GM12878 (cell line): ENCODE measurements around the gene TACC3. TPM values are rescaled to one million over a fixed set of nuclear protein-coding genes. Genes with fewer than 3 reads are reported as not detected.
A peak's percentile ranks its signal among the peaks of the same experiment; 100 is the strongest.

ENCODE experiments used
- ATAC-seq: fragments of 200-7000 bp; cut with Tn5 transposase; 3 replicates; pipeline ENCODE4 v1.9.1; 2020; ENCODE audit warnings: mild to moderate bottlenecking, moderate library complexity
- BruUV-seq: library from RNA; stranded (reverse); fragments of 400-500 nt; replicated peaks from 2 replicates; lab custom pipeline; 2021; lab: Mats Ljungman, UMichigan
- CTCF ChIA-PET: fragments of 300-600 bp; sonication (Branson Sonifier 250); formaldehyde crosslinking; extraction: SDS; loops from one replicate; lab custom pipeline; 2021; ENCODE audit warnings: inconsistent platforms; lab: Yijun Ruan, JAX
- POLR2A ChIA-PET: fragments of 350-600 bp; formaldehyde crosslinking; extraction: SDS; loops from one replicate; lab custom pipeline; 2021; ENCODE audit warnings: inconsistent platforms; lab: Charles Lee
- RAD21 ChIA-PET: fragments of 300-600 bp; sonication (Branson Sonifier 250); formaldehyde crosslinking; loops from one replicate; lab custom pipeline; 2023; ENCODE audit warnings: antibody characterized with exemption; ENCODE audit not compliant: unreplicated experiment; lab: Charles Lee
- SMC1A ChIA-PET: fragments of 300-600 bp; sonication (Branson Sonifier 250); formaldehyde crosslinking; loops from one replicate; lab custom pipeline; 2023; ENCODE audit not compliant: unreplicated experiment, uncharacterized antibody; lab: Charles Lee
- DNase-seq: peaks from one replicate; pipeline ENCODE4 v3.0.0-alpha.2; 2011; ENCODE audit warnings: low read depth, low spot score
- FAIRE-seq: peaks from 3 replicates; lab custom pipeline; 2011; peaks lifted over from hg19 to GRCh38; lab: Jason Lieb, UNC
- H2AFZ ChIP-seq: 2 replicates; pipeline ENCODE4 v1.6.0; 2011; ENCODE audit warnings: low read depth, low read length, control low read depth; ENCODE audit not compliant: control insufficient read depth
- H3K27ac ChIP-seq: 2 replicates; pipeline ENCODE4 v1.5.1; 2011; ENCODE audit warnings: control low read depth; ENCODE audit not compliant: control insufficient read depth, insufficient read depth
- H3K27me3 ChIP-seq, 2 experiments: replicated peaks in 1 of 2; 2 replicates each; pipeline versions ENCODE4 v1.6.0 to v1.6.1; 2011; ENCODE audit warnings: low read length in 1 of 2; ENCODE audit not compliant: control insufficient read depth in 2 of 2, insufficient read depth in 2 of 2
- H3K36me3 ChIP-seq, 2 experiments: 2 replicates each; pipeline ENCODE4 v1.5.1; 2011; ENCODE audit warnings: low read length in 1 of 2; ENCODE audit not compliant: control insufficient read depth in 2 of 2, insufficient read depth in 2 of 2
- H3K4me1 ChIP-seq: 2 replicates; pipeline ENCODE4 v1.6.1; 2011; ENCODE audit warnings: mild to moderate bottlenecking, low read length, moderate library complexity, mixed read lengths; ENCODE audit not compliant: control insufficient read depth, insufficient read depth
- H3K4me2 ChIP-seq: 2 replicates; pipeline ENCODE4 v1.6.0; 2011; ENCODE audit warnings: control low read depth; ENCODE audit not compliant: control insufficient read depth, insufficient read depth
- H3K4me3 ChIP-seq: fragments of 200-600 bp; sonication (generic); 2 replicates; pipeline ENCODE4 v1.5.1; 2016
- H3K79me2 ChIP-seq: 2 replicates; pipeline ENCODE4 v1.6.0; 2011; ENCODE audit warnings: low read length; ENCODE audit not compliant: control insufficient read depth, insufficient read depth
- H3K9ac ChIP-seq: 2 replicates; pipeline ENCODE4 v1.8.0; 2011; ENCODE audit warnings: low read length, control low read depth, mixed read lengths; ENCODE audit not compliant: control insufficient read depth, insufficient read depth
- H3K9me3 ChIP-seq: replicated peaks from 3 replicates; pipeline ENCODE4 v1.5.1; 2011; ENCODE audit warnings: mild to moderate bottlenecking, low read length; ENCODE audit not compliant: control insufficient read depth, insufficient read depth
- H4K20me1 ChIP-seq: 2 replicates; pipeline ENCODE4 v1.6.0; 2011; ENCODE audit not compliant: control insufficient read depth, insufficient read depth
- EGR1 ChIP-seq, 2 experiments: IDR thresholded peaks; 1 replicate in 1 of 2; 2 replicates in 1 of 2; pipeline ENCODE4 v1.6.1; 2011 to 2012; ENCODE audit warnings: low read depth in 2 of 2, low read length in 2 of 2, borderline replicate concordance in 1 of 2, mild to moderate bottlenecking in 1 of 2, moderate library complexity in 1 of 2
- HCFC1 ChIP-seq: fragments of 150-350 bp; IDR thresholded peaks from 2 replicates; pipeline ENCODE4 v1.6.1; 2014; ENCODE audit warnings: low read length
- JUNB ChIP-seq: IDR thresholded peaks from 2 replicates; pipeline ENCODE4 v1.6.1; 2016; ENCODE audit warnings: antibody characterized with exemption, mild to moderate bottlenecking
- KLF5 ChIP-seq: fragments of 450-650 bp; IDR thresholded peaks from 2 replicates; pipeline ENCODE4 v1.6.1; 2014; ENCODE audit warnings: mild to moderate bottlenecking; ENCODE audit not compliant: partially characterized antibody
- MTA3 ChIP-seq: IDR thresholded peaks from 2 replicates; pipeline ENCODE4 v1.6.1; 2012; ENCODE audit warnings: low read length, inconsistent platforms, borderline replicate concordance
- POU2F2 ChIP-seq: IDR thresholded peaks from 3 replicates; pipeline ENCODE4 v1.6.1; 2011; ENCODE audit warnings: low read depth, mild to moderate bottlenecking, low read length, borderline replicate concordance
- RAD51 ChIP-seq: fragments of 450-650 bp; IDR thresholded peaks from 2 replicates; pipeline ENCODE4 v1.6.1; 2016; ENCODE audit warnings: moderate library complexity, mild to moderate bottlenecking, inconsistent platforms
- SREBF2 ChIP-seq: IDR thresholded peaks from 2 replicates; pipeline ENCODE4 v1.6.1; 2012; ENCODE audit warnings: mild to moderate bottlenecking, low read length
- SRF ChIP-seq, 2 experiments: IDR thresholded peaks; 2 replicates each; pipeline ENCODE4 v1.6.1; 2011; ENCODE audit warnings: low read depth in 2 of 2, low read length in 2 of 2, mild to moderate bottlenecking in 1 of 2, moderate library complexity in 1 of 2
- TCF12 ChIP-seq: IDR thresholded peaks from 2 replicates; pipeline ENCODE4 v1.6.1; 2011; ENCODE audit warnings: low read depth, mild to moderate bottlenecking, low read length
- WGBS: methylation state at CpG from one replicate; pipeline ENCODE4 v1.1.6; 2016; ENCODE audit warnings: low lambda C conversion rate; ENCODE audit not compliant: insufficient replicate concordance, insufficient coverage; ENCODE audit errors: missing lambda C conversion rate; 5-methylcytosine and 5-hydroxymethylcytosine counted together
- in situ Hi-C: fragments of 300-500 bp; cut with MboI; formaldehyde crosslinking; loops from 9 replicates; pipeline ENCODE4 v1.14.3; 2018; ENCODE audit warnings: mixed read lengths
- intact Hi-C: fragments of 100-400 bp; cut with micrococcal nuclease; formaldehyde crosslinking; loops from one replicate; pipeline ENCODE4 v1.14.2; 2022; ENCODE audit not compliant: unreplicated experiment
- polyA plus RNA-seq, 11 experiments: library from polyadenylated mRNA; depleted of rRNA in 4 of 11; unstranded in 6 of 11; stranded (reverse) in 5 of 11; fragments of >200 nt; fragmentation: Nextera tagmentation in 4 of 11; fragmentation: Illumina TruSeq in 1 of 11; extraction: Ambion mirVana in 4 of 11; extraction: Trizol in 1 of 11; gene quantifications; 1 replicate in 1 of 11; 2 replicates in 10 of 11; pipeline versions ENCODE4 v1.2.1 to v1.2.3, GENCODE V29; 2011 to 2016; ENCODE audit warnings: inconsistent platforms in 2 of 11, missing spikeins in 2 of 11, low read depth in 1 of 11
- total RNA-seq, 4 experiments: library from RNA; depleted of rRNA in 3 of 4; stranded (reverse); fragments of >200 nt in 3 of 4; fragmentation: Illumina TruSeq in 1 of 4; extraction: Trizol in 1 of 4; gene quantifications; 2 replicates each; pipeline versions ENCODE4 v1.2.1 to v1.2.3, GENCODE V29; 2013 to 2021

Gene TACC3
- total and polyA plus RNA-seq, 10 of the 15 experiments (the other 5 are each of a cell fraction or from before 2014, with no cell fraction given) = 2.8 to 121 (median 73.3) TPM

DNA sequence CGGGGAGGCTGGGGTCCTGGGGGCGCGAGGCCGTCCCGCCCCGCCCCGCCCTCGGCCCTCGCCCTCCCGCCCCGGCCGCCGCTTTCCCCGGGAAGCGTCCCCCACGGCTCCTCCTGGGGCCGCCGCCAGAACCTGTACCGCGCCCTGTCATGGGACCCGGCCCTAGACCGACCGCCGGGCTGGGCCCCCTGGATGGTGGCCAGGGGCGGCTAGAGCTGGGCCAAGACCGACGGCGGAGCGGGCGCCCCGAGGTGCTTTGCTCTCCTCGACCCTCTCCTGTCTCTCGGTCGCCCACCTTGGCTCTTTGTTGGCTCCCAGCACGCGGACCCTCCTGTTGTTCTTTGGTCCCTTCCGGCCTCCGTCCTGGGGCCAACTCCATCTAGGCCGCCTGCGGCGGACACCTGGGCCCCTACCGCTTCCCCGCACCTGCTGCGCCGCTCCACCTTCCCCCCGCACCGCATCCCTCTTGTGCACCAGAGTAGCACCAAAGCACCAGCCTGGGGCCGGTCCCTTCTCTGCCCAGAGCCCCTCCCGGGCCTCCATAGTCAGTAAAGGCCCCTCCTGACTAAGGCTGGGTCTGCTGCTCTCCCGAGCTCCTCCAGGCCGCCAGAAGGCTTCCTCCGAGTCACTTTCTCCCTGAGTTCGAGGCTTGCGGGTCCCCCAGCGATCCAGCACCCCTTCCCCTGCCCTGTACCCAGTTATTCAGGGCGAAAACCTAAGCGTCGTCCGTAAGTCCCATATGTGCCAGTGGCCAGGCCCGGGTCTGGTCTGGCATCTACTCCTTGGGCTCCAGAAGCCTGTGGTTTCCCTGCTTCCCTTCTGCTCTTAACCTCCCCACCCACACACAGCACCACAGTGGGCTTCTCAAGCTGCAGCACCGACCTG lies 587 bp downstream of the TACC3 start:
- RAD21 ChIA-PET = interaction anchor here (0.6 to 4.9 kb wide), 5 partner anchors 9 to 29 kb away, joined by 3 to 77 read pairs (median 6); partner anchors contain the start of gene SLBP
- SMC1A ChIA-PET = interaction anchor here (0.6 to 11.0 kb wide), 6 partner anchors 7 to 188 kb away, joined by 3 to 132 read pairs (median 3); partner anchors contain the start of gene SLBP
- H3K36me3 ChIP-seq = peaks cover 9 to 20% of the 10 kb centered on the region in 2 experiments; a peak in 3 of 4 replicates
- H3K79me2 ChIP-seq = peaks cover 62% of the 10 kb centered on the region
- in situ Hi-C loops = no loop called here
- CTCF ChIA-PET = interaction anchor here (2.0 to 15.5 kb wide), 3 partner anchors 10 to 28 kb away, joined by 8 to 317 read pairs (median 9); partner anchors contain the start of gene SLBP
- DNase-seq (no peak), FAIRE-seq (no peak), ATAC-seq (peak; percentile 1)
- WGBS = under 1% methylated on average over 37 of the region's 61 CpGs
- H3K4me2 ChIP-seq = peak overlapping the region; percentile 99
- H2AFZ ChIP-seq = no peak overlapping the region
- peak overlapping the region; percentile 94 for H3K4me3 ChIP-seq
- no peaks in the 10 kb centered on the region for H3K27me3 ChIP-seq
- BruUV-seq = no TSS peak
- peak overlapping the region; percentile 81 for H3K27ac ChIP-seq
- no peaks in the 10 kb centered on the region for H3K9me3 ChIP-seq
- POLR2A ChIA-PET = interaction anchor here (0.9 to 3.8 kb wide), 6 partner anchors 8 to 29 kb away, joined by 3 to 34 read pairs (median 6); partner anchors contain the start of gene SLBP
- peaks cover 27% of the 10 kb centered on the region for H3K4me1 ChIP-seq
- peaks cover 4% of the 10 kb centered on the region for H4K20me1 ChIP-seq
- TF ChIP-seq TCF12 (0 out of 2 replicates have a peak, but pooled peaks have one; percentile 10), JUNB (no peak)
- H3K9ac ChIP-seq = peak overlapping the region; percentile 91
- intact Hi-C loops = loop anchor here (1.0 kb wide), 1 partner anchor 10 kb away; the partner anchor contains the start of gene SLBP

DNA sequence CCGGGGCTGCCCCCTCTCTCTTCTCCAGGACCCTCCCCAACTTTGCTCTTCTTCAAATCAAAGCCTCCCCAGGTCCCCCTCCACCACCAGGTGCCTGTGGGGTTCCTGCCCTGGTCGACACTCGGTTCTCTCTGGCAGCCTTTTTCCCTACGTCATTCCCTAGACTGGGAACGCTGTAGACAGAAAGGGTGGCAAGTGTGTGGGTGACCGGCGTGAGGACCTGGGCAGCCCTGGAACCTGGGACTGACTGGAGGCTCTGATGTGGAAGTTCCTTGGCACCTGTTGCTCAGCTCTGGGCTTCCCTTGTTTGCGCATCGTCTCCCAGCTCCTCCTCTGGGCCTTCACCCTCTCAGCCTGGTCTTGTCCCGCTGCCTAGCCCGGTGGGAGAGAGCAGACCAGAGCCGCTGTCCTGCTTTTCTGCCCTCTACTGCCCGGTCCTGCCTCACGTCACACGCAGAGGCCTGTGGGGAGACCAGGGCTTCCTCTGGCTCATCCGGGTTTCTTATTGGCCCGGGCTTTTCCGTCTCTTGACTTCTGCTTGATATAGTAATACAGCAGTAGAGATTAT lies 1.3 kb downstream of the TACC3 start:
- H2AFZ ChIP-seq = peak overlapping the region; percentile 83
- SMC1A ChIA-PET = interaction anchor here (0.6 to 11.0 kb wide), 6 partner anchors 8 to 187 kb away, joined by 3 to 132 read pairs (median 3); partner anchors contain the start of gene SLBP
- ATAC-seq = no peak
- peak overlapping the region; percentile 81 for H3K27ac ChIP-seq
- no peaks in the 10 kb centered on the region for H3K9me3 ChIP-seq
- H3K36me3 ChIP-seq = peaks cover 14 to 25% of the 10 kb centered on the region in 2 experiments; a peak in 3 of 4 replicates
- peak overlapping the region; percentile 91 for H3K9ac ChIP-seq
- BruUV-seq = no TSS peak
- RAD21 ChIA-PET = interaction anchor here (1.3 to 4.9 kb wide), 4 partner anchors 8 to 30 kb away, joined by 3 to 77 read pairs (median 5); partner anchors contain the start of gene SLBP
- H3K27me3 ChIP-seq = no peaks in the 10 kb centered on the region
- WGBS = 1% methylated on average over 18 of the region's 18 CpGs
- H3K4me3 ChIP-seq = peak overlapping the region; percentile 94
- intact Hi-C loops = no loop called here
- peaks cover 27% of the 10 kb centered on the region for H3K4me1 ChIP-seq
- H3K79me2 ChIP-seq = peaks cover 64% of the 10 kb centered on the region
- DNase-seq = no peak
- CTCF ChIA-PET = interaction anchor here (1.5 to 15.5 kb wide), 5 partner anchors 11 to 29 kb away, joined by 5 to 317 read pairs (median 8); partner anchors contain the start of gene SLBP
- peaks cover 4% of the 10 kb centered on the region for H4K20me1 ChIP-seq
- in situ Hi-C loops = no loop called here
- POLR2A ChIA-PET = interaction anchor here (0.6 to 3.8 kb wide), 6 partner anchors 8 to 442 kb away, joined by 3 to 34 read pairs (median 6); partner anchors contain the start of gene SLBP
- H3K4me2 ChIP-seq = peak overlapping the region; percentile 99
- no peak for FAIRE-seq
- no peak for TF ChIP-seq SRF (IDR thresholded peaks at IDR 0.05; ENCODE audit: low read depth in 2 of 2, low read length in 2 of 2)
- no peak for TF ChIP-seq RAD51
- no peak for TF ChIP-seq HCFC1
- peak in 1 of 2 experiments; percentile 20; a peak in 1 of 3 replicates for TF ChIP-seq EGR1 (IDR thresholded peaks at IDR 0.05; ENCODE audit: borderline replicate concordance in 1 of 2, low read depth in 2 of 2, low read length in 2 of 2)
- TF ChIP-seq MTA3 = 0 out of 2 replicates have a peak, but pooled peaks have one; percentile 4
- TF ChIP-seq SREBF2 = no peak
- TF ChIP-seq POU2F2 = no peak
- TF ChIP-seq KLF5 = no peak
